ENCODE data around the gene ADIPOQ.
"Not testable (repeated sequence)": the region's sequence is repeated elsewhere in the genome, so short reads cannot be mapped to it uniquely, and the experiment has no call there.

The ADIPOQ gene

DNA sequence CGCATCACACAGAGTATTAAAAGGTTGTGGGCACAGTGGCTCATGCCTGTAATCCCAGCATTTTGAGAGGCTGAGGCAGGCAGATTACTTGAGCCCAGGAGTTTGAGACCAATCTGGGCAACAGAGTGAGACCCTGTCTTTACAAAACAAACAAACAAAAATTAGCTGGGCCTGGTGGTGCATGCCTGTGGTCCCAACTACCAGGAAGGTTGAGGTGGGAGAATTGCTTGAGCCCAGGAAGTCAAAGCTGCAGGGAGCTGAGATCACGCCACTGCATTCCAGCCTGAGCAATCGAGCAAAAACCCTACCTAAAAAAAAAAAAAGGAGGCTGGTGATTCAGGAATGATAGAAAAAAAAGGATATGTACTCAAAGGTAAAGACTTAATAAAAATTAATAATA lies 59.6 kb downstream of the ADIPOQ start:
- DNase-seq (ENCODE audit: low spot score) = no peak

DNA sequence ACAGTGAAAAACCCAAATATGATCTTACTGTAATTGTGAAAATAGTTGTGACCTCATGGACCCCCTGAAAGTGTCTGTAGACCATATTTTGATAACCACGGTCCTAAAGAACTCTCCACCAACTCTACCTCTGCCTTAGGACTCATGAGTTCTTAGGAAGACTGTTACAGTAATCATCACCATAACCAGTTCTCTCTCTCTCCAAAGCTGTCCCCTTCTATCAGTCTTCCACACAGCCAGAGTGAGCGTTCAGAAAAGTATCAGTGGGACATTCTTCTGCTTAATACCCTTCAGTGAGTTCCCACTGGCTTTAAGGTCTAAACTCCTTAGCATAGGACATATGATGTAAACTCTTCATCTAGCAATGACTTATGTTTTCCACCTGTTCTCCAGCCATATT lies 60.2 kb downstream of the ADIPOQ start:
- DNase-seq (ENCODE audit: low spot score) = no peak

DNA sequence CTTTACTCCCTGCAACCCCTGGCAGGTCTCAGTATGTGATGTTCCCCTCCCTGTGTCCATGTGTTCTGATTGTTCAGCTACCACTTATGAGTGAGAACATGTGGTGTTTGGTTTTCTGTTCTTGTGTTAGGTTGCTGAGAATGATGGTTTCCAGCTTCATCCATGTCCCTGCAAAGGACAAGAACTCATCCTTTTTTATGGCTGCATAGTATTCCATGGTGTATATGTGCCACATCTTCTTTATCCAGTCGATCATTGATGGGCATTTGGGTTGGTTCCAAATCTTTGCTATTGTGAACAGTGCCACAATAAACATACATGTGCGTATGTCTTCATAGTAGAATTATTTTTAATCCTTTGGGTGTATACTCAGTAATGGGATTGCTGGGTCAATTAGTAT lies 61.2 kb downstream of the ADIPOQ start:
- DNase-seq (ENCODE audit: low spot score) = not testable (repeated sequence)

DNA sequence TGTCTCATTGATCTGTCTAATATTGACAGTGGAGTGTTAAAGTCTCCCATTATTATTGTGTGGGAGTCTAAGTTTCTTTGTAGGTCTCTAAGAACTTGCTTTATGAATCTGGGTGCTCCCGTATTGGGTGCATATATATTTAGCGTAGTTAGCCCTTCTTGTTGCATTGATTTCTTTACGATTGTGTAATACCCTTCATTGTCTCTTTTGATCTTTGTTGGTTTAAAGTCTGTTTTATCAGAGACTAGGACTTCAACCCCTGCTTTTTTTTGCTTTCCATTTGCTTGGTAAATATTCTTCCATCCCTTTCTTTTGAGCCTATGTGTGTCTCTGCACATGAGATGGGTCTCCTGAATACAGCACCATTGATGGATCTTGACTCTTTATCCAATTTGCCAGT lies 64.6 kb downstream of the ADIPOQ start:
- DNase-seq (ENCODE audit: low spot score) = not testable (repeated sequence)

Measured in putamen (tissue), 1 donor.